Activated CD8-positive, alpha-beta T cell treated with anti-CD3 and anti-CD28 coated beads, Interleukin-2, amount 10 ng/mL, durations not matched to agents 7 days and 5 days (primary cell): ENCODE results near the gene OLFML2A. TPM values are rescaled to one million over a fixed set of nuclear protein-coding genes. Genes with fewer than 3 reads are reported as not detected.

Experiments used
- ATAC-seq: fragments of 150-1000 bp; cut with Tn5 transposase; one replicate; pipeline ENCODE4 v1.10.0; 2021; ENCODE audit warnings: moderate library complexity
- CTCF ChIA-PET: fragments of 350-600 bp; sonication (Branson Sonifier 250); formaldehyde crosslinking; loops from one replicate; lab custom pipeline; 2021; ENCODE audit warnings: antibody characterized with exemption; lab: Charles Lee
- POLR2A ChIA-PET: fragments of 350-600 bp; sonication (Branson Sonifier 250); formaldehyde crosslinking; loops from one replicate; lab custom pipeline; 2021; ENCODE audit warnings: antibody characterized with exemption; lab: Charles Lee
- DNase-seq: peaks from one replicate; pipeline ENCODE4 v3.0.0-alpha.2; 2020
- H3K27ac Mint-ChIP-seq: one replicate; pipeline ENCODE4 v1.8.0; 2021; ENCODE audit warnings: mild to moderate bottlenecking, mixed read lengths
- H3K27me3 Mint-ChIP-seq: one replicate; pipeline ENCODE4 v1.8.0; 2021; ENCODE audit warnings: low read depth, mixed read lengths
- H3K36me3 Mint-ChIP-seq: one replicate; pipeline ENCODE4 v1.8.0; 2021; ENCODE audit warnings: low read depth, mixed read lengths
- H3K4me1 Mint-ChIP-seq: one replicate; pipeline ENCODE4 v1.8.0; 2021; ENCODE audit warnings: low read depth, mixed read lengths
- H3K4me3 Mint-ChIP-seq: one replicate; pipeline ENCODE4 v1.8.0; 2021; ENCODE audit warnings: mild to moderate bottlenecking, mixed read lengths
- H3K9me3 Mint-ChIP-seq: one replicate; pipeline ENCODE4 v1.8.0; 2022; ENCODE audit warnings: mixed read lengths; ENCODE audit not compliant: insufficient read depth
- total RNA-seq, 2 experiments: library from RNA; stranded (reverse); gene quantifications; one replicate each; pipeline ENCODE4 v1.2.3, GENCODE V29; 2021

OLFML2A gene
- total RNA-seq, 2 experiments from 2014 or later: not detected

DNA sequence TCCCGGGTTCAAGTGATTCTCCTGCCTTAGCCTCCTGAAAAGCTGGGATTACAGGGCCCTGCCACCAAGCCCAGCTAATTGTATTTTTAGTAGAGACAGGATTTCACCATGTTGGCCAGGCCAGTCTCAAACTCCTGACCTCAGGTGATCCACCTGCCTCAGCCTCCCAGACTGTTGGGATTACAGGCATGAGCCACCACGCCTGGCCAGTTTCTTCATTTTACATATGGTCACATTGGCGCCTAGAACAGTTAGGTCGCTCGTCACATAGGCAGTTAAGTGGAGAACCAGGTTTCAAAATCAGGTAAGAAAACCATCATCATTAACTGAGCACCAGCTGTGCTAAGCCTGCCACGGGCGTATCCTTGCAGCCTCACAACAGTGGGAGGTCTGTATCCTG is 36.1 kb downstream of the OLFML2A start:
- no peak for ATAC-seq
- H3K9me3 Mint-ChIP-seq: no peaks in the 10 kb centered on the region
- ChIA-PET CTCF (interaction anchor here (0.8 kb wide), 1 partner anchor 39 kb away, joined by 3 read pairs; no protein-coding TSS in a partner anchor), POLR2A (no interaction called here)
- peaks cover 3% of the 10 kb centered on the region for H3K27me3 Mint-ChIP-seq
- no peak overlapping the region for H3K27ac Mint-ChIP-seq
- no peak overlapping the region for H3K4me3 Mint-ChIP-seq
- H3K36me3 Mint-ChIP-seq: no peaks in the 10 kb centered on the region
- H3K4me1 Mint-ChIP-seq: peaks cover 6% of the 10 kb centered on the region
- no peak for DNase-seq

DNA sequence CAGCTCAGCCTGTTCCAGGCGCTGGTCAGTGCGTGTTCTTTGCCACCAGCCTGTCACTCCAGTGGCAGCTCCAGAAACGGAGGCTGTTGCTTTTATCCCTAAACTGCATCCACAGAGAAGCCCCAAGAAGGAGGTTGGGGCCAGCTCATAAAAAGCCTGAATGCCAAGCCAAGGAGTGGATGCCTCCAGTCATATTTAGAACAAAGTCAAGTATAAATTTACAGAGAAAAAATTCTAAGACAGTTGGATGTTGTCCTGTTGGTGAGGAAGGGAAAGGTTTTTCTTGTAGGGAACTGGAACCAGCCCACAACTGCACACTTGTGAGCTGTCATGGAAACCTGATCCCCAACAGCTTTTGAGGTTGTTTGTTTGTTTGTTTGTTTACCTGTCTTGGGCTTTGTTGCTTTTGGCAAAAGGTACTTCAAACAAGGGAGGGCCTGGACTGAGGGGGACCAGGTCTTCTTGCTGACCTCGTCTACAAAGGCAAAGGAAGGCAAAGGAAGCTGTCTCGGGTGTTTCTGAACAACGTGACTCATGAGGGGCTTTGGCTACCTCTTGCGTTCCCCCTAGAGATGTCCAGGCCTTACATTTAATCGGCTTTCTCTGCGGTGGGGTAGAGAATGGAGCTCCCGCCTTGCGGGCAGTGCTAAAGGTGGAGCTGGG is 36.7 kb downstream of the OLFML2A start:
- DNase-seq (no peak), ATAC-seq (no peak)
- H3K4me1 Mint-ChIP-seq: peaks cover 12% of the 10 kb centered on the region
- no peaks in the 10 kb centered on the region for H3K9me3 Mint-ChIP-seq
- CTCF ChIA-PET: interaction anchor here (0.8 to 1.7 kb wide), 2 partner anchors 38 to 39 kb away, joined by 3 to 5 read pairs; no protein-coding TSS in a partner anchor
- H3K27me3 Mint-ChIP-seq: peaks cover 3% of the 10 kb centered on the region
- POLR2A ChIA-PET: no interaction called here
- H3K27ac Mint-ChIP-seq: no peak overlapping the region
- H3K36me3 Mint-ChIP-seq: no peaks in the 10 kb centered on the region
- no peak overlapping the region for H3K4me3 Mint-ChIP-seq

DNA sequence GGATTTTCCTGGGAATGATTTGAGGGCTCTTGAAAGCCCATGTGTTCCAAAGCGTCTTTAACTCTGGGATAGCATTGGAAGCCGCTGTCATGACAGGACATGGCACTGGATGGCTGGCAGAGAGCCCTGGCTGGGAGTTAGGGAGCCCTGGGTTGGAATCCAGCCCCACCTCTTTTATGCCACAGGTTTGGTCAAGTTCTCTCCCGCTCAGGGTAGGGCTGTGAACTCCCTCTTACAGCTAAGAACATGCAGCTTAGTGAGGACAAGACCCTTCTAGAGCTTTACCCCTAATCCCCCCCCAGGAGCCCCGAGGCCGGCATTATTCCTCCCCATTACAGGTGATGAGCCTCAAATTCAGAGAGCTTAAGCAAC is 37.2 kb downstream of the OLFML2A start:
- H3K27me3 Mint-ChIP-seq: peaks cover 3% of the 10 kb centered on the region
- H3K4me3 Mint-ChIP-seq: no peak overlapping the region
- DNase-seq: no peak
- ATAC-seq: no peak
- CTCF ChIA-PET: interaction anchor here (1.7 kb wide), 1 partner anchor 39 kb away, joined by 5 read pairs; no protein-coding TSS in a partner anchor
- H3K4me1 Mint-ChIP-seq: peaks cover 16% of the 10 kb centered on the region
- H3K9me3 Mint-ChIP-seq: no peaks in the 10 kb centered on the region
- POLR2A ChIA-PET: no interaction called here
- H3K36me3 Mint-ChIP-seq: no peaks in the 10 kb centered on the region
- H3K27ac Mint-ChIP-seq: no peak overlapping the region

DNA sequence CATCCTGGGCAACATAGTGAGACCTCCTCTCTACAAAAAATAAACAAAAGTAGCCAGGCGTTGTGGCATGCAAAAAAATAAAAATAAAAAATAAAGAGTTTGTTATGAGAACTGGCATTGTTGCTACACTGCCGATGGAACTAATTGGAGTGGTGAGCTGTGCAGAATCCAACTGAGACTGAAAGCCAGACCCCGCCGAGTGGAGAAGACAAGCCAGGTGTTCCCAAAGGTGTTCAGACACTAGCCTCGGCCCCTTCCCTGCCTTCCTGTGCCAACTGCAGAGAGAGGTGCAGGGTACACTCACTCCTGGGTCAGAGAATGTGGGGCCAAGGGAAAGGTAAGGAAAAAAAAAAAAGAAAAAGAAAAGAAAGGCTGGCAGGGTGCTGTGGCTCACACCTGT is 38.7 kb downstream of the OLFML2A start:
- no peak overlapping the region for H3K4me3 Mint-ChIP-seq
- H3K27ac Mint-ChIP-seq: no peak overlapping the region
- peaks cover 3% of the 10 kb centered on the region for H3K27me3 Mint-ChIP-seq
- ATAC-seq (no peak), DNase-seq (no peak)
- POLR2A ChIA-PET: no interaction called here
- CTCF ChIA-PET: no interaction called here
- H3K4me1 Mint-ChIP-seq: peaks cover 19% of the 10 kb centered on the region
- H3K36me3 Mint-ChIP-seq: no peaks in the 10 kb centered on the region
- H3K9me3 Mint-ChIP-seq: no peaks in the 10 kb centered on the region

DNA sequence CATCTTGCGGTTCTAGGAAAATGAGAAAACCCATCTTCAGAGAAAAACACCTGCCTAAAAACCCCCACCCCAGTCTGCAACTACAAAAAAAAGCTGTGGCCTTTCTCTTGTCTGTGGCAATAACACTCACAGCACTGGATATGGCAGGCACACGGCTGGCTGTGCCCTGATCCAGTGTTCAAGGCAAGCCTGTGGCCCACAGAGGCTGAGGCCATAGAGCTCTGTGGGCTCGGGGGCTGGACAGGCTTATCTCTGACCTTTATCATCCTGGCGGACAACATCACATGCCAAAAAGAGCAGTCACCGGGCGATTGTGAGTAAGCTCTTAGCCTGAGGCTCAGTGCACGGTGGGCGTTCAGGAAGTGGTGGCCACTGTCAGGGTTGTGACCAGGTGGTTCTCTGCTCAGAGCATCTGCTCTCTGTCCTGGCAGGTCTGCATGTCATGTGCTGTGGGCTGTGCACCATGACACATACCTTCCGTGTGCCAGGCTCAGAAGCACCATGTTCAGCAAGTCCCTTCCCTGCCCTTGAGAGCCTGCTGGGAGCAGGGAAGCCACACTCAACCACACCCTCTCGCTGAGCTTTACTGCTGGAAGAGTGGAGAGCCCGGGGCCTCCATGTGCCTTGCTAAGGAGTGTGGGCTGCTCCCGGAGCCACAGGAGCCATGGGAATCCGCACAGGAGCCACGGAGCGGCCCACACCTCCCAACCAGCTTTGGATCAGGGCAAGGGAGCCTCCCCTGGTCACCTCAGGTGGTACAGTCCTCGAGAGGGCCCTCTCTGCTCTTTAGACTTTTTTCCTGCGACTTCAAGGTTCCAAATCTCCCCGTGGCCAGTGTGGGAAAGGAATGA is 41.7 kb downstream of the OLFML2A start:
- Mint-ChIP-seq H3K36me3 (no peaks in the 10 kb centered on the region), H3K4me1 (peaks cover 19% of the 10 kb centered on the region), H3K27ac (no peak overlapping the region), H3K4me3 (no peak overlapping the region), H3K27me3 (peaks cover 4% of the 10 kb centered on the region), H3K9me3 (no peaks in the 10 kb centered on the region)
- ChIA-PET CTCF (interaction anchor here (1.0 to 3.0 kb wide), 4 partner anchors 11 to 47 kb away, joined by 3 to 16 read pairs (median 7); partner anchors contain the start of genes NR6A1 and WDR38), POLR2A (no interaction called here)
- ATAC-seq (peak; percentile 72), DNase-seq (peak; percentile 39)

DNA sequence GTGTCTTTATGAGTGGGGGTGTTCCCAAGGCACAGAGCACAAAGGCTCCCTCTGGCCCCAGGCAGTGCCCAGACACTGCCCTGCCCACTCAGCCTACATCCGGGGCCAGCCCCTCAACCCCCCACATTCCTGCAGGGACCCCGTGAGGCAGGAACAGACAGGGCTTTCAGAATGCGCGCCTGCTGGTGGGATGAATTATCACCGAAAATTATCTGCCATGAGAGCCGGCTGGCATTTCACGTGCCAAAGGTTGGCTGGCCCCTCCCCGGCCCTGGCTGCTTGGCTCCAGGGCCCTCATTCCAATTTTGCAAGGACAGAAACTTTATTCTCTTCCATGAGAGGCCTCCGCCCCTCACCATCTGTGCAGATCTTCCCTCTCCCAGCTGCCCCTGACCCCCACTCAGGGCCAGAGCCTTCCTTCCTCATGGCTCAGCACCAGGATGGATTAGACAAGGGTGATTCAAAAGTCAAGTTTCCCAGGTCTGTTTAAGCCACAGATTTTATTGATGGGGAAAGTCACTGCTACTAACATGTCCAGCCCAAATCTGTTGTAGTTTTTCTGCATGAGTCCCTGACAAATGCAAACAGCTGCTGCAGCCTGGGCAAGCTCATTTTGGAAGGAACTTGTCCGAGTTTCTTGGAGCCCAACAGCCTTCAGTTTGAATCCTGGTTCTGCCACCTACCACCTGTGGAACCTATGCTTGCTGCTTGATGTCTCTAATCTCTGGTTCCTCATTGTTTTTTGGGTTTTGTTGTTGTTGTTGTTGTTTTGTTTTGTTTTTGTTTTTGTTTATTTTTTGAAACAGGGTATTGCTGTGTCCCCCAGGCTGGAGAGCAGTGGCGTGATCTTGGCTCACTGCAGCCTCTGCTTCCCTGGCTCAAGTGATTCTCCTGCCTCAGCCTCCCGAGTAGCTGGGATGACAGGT is 44.0 kb downstream of the OLFML2A start:
- CTCF ChIA-PET: no interaction called here
- no peak overlapping the region for H3K4me3 Mint-ChIP-seq

DNA sequence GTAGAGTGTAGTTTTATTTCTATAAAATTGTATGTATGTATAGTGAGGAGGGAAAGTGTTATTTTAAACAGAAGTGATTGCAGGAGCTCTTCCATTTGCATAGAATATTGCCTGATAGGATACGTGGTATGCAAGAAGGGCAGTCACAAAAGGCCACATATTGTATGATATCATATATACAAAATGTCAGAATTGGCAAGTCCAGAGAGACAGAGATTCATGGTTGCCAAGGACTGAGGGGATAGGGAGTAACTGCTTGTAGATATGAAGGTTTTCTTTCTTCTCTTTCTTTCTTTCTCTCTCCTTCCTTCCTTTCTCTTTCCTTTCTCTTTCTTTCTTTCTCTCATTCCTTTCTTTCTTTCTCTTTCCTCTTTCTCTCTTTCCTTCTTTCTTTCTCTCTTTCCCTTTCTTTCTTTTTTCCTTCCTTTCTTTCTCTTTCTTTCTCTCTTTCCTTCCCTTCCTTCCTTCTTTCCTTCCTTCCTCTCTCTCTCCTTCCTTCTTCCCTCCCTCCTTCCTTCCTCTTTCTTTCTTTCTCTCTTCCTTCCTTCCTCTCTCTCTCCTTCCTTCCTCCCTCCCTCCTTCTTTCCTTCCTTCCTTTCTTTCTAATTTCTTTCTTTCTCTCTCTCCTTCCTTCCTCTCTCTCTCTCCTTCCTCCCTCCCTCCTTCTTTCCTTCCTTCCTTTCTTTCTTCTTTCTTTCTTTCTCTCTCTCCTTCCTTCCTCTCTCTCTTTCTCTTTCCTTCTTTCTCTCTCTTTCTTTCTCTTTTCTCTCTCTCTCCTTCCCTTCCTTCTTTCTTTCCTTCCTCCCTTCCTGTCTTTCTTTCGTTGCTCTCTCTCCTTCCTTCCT is 51.8 kb downstream of the OLFML2A start:
- POLR2A ChIA-PET: no interaction called here
- DNase-seq (no peak), ATAC-seq (no peak)
- Mint-ChIP-seq H3K36me3 (no peaks in the 10 kb centered on the region), H3K4me1 (no peaks in the 10 kb centered on the region), H3K27me3 (peaks cover 6% of the 10 kb centered on the region), H3K27ac (no peak overlapping the region), H3K9me3 (no peaks in the 10 kb centered on the region), H3K4me3 (no peak overlapping the region)
- CTCF ChIA-PET: interaction anchor here (0.9 to 1.0 kb wide), 2 partner anchors 10 to 25 kb away, joined by 3 read pairs; partner anchors contain the start of gene WDR38

More for the DNA sequence above, 44.0 kb downstream of the OLFML2A start:
- Mint-ChIP-seq H3K4me1 (peaks cover 19% of the 10 kb centered on the region), H3K36me3 (no peaks in the 10 kb centered on the region), H3K27ac (no peak overlapping the region), H3K27me3 (peaks cover 9% of the 10 kb centered on the region), H3K9me3 (no peaks in the 10 kb centered on the region)
- ATAC-seq: no peak
- DNase-seq: no peak
- POLR2A ChIA-PET: no interaction called here

DNA sequence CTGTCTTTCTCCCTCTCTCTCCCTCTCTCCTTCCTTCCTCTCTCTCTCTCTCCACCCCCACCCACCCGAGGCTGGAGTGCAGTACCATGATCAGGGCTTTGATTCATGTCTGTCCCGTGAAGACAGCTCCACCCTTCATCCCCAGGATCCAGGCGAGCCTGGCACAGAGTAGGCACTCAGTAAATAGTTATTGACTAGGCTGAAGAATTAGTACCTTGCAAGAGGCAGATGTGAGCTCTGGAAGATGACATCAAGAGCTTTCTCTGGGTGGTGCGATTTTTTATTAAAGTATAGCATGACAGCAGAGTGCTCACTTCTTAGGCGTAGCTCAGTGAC is 52.4 kb downstream of the OLFML2A start:
- Mint-ChIP-seq H3K4me3 (no peak overlapping the region), H3K36me3 (no peaks in the 10 kb centered on the region), H3K27ac (no peak overlapping the region), H3K4me1 (no peaks in the 10 kb centered on the region), H3K27me3 (peaks cover 5% of the 10 kb centered on the region), H3K9me3 (no peaks in the 10 kb centered on the region)
- ATAC-seq (no peak), DNase-seq (no peak)
- ChIA-PET CTCF (interaction anchor here (0.9 kb wide), 2 partner anchors 11 to 118 kb away, joined by 3 read pairs; no protein-coding TSS in a partner anchor), POLR2A (interaction anchor here (0.7 kb wide), 1 partner anchor 174 kb away, joined by 7 read pairs; no protein-coding TSS in a partner anchor)

DNA sequence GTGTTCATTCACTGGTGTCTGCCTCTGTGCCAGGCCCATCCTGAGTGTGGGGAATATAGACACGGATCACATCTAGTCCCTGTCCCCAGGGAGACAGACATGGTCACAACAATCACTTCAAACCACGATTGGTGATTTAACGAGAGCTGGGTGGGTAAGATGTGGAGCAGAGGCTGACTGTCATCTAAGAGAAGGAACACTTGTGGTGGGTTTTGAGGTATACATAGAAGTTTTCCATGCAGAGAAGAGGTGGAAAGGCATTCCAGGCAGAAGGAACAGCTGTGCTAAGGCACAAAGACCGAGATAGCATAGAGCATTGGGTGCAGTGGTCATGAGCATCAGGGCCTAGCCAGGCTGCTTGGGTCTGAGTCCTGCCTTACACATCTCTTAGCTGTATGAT is 53.7 kb downstream of the OLFML2A start:
- no peaks in the 10 kb centered on the region for H3K4me1 Mint-ChIP-seq
- ATAC-seq (no peak), DNase-seq (no peak)
- H3K36me3 Mint-ChIP-seq: no peaks in the 10 kb centered on the region
- POLR2A ChIA-PET: no interaction called here
- CTCF ChIA-PET: interaction anchor here (1.3 to 2.0 kb wide), 2 partner anchors 10 to 87 kb away, joined by 3 to 6 read pairs; no protein-coding TSS in a partner anchor
- no peak overlapping the region for H3K27ac Mint-ChIP-seq
- no peaks in the 10 kb centered on the region for H3K9me3 Mint-ChIP-seq
- peaks cover 2% of the 10 kb centered on the region for H3K27me3 Mint-ChIP-seq
- H3K4me3 Mint-ChIP-seq: no peak overlapping the region

DNA sequence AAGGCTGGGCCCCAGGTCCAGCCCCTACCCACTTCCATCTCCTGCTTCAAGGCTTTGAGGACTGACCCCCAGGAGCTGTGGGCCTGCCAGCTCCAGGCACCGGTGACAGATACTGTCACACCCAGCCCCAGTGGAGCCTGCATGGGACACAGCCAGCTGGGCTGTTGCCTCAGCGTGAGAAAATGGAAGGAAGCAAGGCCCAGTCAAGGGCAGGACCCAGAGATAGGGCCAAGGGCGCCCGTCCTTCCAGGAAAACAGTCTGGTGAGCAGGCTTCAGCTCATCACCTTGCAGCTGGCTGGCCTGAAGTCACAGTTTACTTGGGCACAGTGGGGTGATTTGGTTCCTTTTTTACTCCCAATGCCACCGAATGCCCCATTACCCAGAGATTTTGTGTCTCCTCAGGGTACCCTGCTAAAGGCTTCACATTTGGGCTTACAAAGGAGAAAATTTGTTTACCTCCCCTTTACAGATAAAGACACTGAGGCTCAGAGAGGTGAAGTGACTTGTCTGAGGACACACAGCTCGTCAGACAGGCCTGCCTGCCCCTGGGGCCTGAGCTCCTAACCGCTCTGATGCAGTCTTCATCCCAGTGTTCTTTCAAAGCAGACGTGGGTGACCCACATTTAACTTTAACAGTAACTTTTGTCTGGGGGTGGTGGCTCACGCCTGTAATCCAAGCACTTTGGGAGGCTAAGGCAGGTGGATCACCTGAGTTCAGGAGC is 54.9 kb downstream of the OLFML2A start:
- Mint-ChIP-seq H3K27me3 (peaks cover 2% of the 10 kb centered on the region), H3K27ac (no peak overlapping the region), H3K36me3 (no peaks in the 10 kb centered on the region), H3K4me1 (no peaks in the 10 kb centered on the region), H3K4me3 (no peak overlapping the region), H3K9me3 (no peaks in the 10 kb centered on the region)
- ChIA-PET CTCF (interaction anchor here (1.3 to 2.0 kb wide), 2 partner anchors 8 to 88 kb away, joined by 3 to 6 read pairs; no protein-coding TSS in a partner anchor), POLR2A (interaction anchor here (1.5 kb wide), 1 partner anchor 38 kb away, joined by 3 read pairs; no protein-coding TSS in a partner anchor)
- ATAC-seq: no peak
- DNase-seq: no peak
